ENCODE results near the gene ATP7A.
A peak's percentile ranks its signal among the peaks of the same experiment; 100 is the strongest.

The ATP7A gene

DNA sequence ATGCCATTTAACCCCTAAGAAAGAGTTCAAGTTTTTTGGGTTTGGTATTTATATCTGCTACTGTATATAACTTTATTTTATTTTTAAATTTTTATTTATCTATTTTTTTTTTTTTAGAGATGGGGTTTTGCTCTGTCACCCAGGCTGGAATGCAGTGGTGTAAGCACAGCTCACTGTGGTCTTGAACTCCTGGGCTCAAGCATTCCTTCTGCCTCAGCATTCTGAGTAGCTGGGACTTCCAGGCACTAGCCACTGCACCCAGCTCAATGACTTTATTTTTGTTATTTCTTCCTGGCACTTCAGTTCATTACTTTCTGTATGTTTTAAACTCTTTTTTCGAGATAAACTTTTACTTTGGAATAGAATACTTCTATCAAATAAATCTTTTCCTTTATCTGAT, 101.4 kb downstream of the ATP7A start:
- TF ChIP-seq, protein P1, sequence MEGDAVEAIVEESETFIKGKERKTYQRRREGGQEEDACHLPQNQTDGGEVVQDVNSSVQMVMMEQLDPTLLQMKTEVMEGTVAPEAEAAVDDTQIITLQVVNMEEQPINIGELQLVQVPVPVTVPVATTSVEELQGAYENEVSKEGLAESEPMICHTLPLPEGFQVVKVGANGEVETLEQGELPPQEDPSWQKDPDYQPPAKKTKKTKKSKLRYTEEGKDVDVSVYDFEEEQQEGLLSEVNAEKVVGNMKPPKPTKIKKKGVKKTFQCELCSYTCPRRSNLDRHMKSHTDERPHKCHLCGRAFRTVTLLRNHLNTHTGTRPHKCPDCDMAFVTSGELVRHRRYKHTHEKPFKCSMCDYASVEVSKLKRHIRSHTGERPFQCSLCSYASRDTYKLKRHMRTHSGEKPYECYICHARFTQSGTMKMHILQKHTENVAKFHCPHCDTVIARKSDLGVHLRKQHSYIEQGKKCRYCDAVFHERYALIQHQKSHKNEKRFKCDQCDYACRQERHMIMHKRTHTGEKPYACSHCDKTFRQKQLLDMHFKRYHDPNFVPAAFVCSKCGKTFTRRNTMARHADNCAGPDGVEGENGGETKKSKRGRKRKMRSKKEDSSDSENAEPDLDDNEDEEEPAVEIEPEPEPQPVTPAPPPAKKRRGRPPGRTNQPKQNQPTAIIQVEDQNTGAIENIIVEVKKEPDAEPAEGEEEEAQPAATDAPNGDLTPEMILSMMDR (conservative IDR thresholded peaks at IDR 0.05): no peak
- no peak for TF ChIP-seq ZFX (IDR thresholded peaks at IDR 0.05)
- H3K27ac ChIP-seq: no peak overlapping the region

DNA sequence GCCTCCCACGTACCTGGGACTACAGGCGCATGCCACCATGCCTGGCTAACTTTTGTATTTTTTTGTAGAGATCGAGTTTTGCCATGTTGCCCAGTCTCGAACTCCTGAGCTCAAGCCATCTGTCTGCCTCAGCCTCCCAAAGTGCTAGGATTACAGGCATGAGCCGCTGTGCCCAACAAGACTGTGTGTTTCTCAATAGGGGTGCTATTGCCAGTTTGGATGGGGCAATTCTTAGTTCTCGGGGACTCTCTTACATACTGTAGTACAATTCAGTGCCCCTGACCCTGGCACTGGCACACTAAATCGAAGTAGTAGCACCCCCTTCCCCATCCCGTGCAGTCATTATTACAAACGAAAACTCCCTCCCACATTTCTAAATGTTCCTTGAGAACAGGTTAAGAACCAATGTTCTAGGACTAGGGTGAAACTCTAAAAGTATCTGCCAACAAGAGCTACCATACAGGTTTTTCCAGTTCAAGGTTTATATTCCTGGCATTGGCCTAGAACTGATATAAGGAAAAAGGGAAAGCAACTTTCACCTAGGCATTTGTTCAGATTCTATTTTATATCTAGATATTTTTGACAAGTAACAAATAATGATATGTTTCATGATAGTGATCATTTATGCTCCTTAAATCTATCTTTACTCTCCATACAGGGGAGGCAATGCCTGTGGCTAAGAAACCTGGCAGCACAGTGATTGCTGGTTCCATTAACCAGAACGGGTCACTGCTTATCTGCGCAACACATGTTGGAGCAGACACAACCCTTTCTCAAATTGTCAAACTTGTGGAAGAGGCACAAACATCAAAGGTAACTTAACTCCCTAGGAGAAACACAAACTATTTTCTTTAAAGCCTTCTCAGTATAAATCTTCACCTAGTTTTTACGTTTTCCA, 109.3 kb downstream of the ATP7A start:
- peak overlapping the region; percentile 63 for H3K27ac ChIP-seq
- no peak for TF ChIP-seq ZFX (IDR thresholded peaks at IDR 0.05)
- TF ChIP-seq, protein P1 (conservative IDR thresholded peaks at IDR 0.05): no peak

DNA sequence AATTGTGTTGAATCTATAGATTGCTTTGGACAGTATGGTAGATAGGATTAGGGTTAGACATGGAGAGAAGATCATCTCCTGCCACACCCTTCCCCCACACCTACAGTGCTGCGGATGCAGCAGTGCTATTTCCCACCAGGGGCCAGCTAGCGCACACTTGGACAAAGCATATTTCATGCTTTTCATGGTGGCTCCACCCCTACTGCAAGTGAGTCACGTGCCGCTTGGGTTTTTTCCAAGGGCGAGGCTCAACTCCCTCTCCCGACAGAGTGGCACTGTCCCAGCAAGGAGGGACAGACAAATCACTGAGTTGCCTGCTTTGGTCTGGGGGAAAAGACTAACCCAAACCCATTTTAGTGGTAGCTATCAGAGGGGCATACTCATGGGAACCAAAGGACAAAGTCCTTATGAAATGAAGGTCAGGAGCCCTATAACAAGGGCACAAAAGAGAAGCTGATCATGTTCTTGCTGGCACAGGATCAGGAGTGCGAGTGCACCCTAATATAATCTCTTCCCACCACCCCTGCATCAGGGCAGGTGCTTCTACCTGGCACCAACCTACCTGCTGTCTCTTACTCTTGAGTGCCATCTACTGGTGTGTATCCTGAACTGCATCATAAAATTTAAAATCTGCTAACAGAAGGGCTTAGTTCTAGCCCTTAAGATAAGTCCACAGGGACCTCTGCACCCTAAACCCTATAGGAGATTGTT, 114.0 kb downstream of the ATP7A start:
- no peak overlapping the region for H3K27ac ChIP-seq
- no peak for TF ChIP-seq ZFX (IDR thresholded peaks at IDR 0.05)
- TF ChIP-seq, protein P1 (conservative IDR thresholded peaks at IDR 0.05): peak; percentile 75

DNA sequence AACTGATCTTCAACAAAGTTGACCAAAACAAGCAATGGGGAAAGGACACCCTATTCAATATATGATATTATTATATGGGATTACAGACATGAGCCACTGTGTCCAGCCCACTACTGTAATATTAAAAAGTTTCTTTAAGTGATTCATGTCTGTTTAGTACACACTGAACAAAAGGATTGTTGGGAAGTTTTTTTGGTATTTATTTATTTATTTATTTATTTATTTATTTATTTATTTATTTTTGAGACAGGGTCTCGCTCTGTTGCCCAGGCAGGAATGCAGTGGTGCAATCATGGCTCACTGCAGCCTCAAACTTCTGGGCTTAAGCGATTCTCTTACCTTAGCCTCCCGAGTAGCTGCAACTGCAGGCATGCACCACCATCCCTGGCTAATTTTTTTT, 117.3 kb downstream of the ATP7A start:
- no peak overlapping the region for H3K27ac ChIP-seq
- no peak for TF ChIP-seq ZFX (IDR thresholded peaks at IDR 0.05)
- TF ChIP-seq, protein P1 (conservative IDR thresholded peaks at IDR 0.05): no peak

DNA sequence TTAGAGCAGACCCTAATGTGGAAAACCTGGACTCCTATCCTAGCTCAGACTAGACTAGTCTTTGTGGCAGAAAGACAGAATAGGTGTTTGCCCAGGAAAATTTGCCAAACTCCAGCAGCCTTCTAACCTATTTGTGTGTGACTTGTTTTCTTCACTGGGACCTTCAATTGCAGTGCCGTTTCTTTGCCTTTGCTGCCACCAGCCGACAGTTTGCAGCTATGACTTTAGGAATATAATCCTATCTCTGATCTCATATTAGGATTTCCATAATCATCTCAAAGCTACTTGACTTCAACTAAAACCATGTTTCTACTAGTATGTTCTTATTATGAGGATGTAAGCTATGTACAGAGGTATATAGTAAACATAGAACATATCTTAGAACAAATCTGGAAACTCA, 119.2 kb downstream of the ATP7A start:
- no peak overlapping the region for H3K27ac ChIP-seq
- TF ChIP-seq ZFX (IDR thresholded peaks at IDR 0.05): no peak
- TF ChIP-seq, protein P1 (conservative IDR thresholded peaks at IDR 0.05): peak; percentile 77

DNA sequence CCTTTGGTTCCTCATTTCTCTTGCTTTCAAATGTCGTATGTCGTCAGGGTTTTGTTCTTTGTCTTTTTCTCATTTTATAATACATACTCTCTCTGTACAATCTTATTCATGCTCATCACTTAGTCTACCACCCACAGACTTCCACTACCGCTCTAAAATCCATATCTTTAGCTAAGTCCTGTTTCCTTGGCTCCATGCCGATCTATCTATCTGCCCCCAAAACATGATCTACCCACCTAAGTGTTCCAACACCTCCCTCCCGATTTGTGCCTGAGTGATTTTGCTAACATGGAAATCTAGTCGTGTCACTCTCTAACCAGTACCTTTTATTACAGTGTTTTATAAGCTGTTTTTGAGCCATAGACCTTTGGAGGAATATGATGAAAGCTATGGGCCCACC, 124.6 kb downstream of the ATP7A start:
- TF ChIP-seq ZFX (IDR thresholded peaks at IDR 0.05): no peak
- TF ChIP-seq, protein P1 (conservative IDR thresholded peaks at IDR 0.05): no peak
- no peak overlapping the region for H3K27ac ChIP-seq

DNA sequence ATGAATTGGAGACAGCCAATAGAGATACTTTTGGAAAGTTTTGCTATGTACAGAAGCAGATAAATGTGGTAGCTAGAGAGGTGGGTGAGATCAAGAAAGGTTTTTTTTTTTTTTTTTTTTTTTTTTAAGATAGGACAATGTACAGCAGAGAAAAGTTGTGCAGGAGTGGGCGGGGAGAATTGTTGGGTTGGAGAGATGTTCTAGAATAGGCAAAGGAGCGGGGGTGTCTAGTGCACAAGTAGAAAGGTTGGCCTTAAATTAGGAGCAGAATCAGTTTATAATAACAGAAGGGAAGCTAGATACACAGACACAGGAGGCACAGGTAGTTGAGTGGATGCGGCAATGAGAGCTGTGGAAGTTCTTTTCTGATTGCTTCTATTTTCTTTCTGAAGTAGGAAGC, 127.4 kb downstream of the ATP7A start:
- TF ChIP-seq ZFX (IDR thresholded peaks at IDR 0.05): no peak
- TF ChIP-seq, protein P1 (conservative IDR thresholded peaks at IDR 0.05): no peak

More for the DNA sequence above, 127.4 kb downstream of the ATP7A start:
- H3K27ac ChIP-seq: no peak overlapping the region
